Hematopoietic multipotent progenitor cell treated with erythropoietin and hydrocortisone succinate and interleukin-3 and kit ligand, for 4 days (in vitro differentiated cells): ENCODE results near the gene CDC42EP3.

Experiments
- DNase-seq: peaks from one replicate; pipeline ENCODE4 v3.0.0-alpha.2; 2015

Gene CDC42EP3, protein sequence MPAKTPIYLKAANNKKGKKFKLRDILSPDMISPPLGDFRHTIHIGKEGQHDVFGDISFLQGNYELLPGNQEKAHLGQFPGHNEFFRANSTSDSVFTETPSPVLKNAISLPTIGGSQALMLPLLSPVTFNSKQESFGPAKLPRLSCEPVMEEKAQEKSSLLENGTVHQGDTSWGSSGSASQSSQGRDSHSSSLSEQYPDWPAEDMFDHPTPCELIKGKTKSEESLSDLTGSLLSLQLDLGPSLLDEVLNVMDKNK

DNA sequence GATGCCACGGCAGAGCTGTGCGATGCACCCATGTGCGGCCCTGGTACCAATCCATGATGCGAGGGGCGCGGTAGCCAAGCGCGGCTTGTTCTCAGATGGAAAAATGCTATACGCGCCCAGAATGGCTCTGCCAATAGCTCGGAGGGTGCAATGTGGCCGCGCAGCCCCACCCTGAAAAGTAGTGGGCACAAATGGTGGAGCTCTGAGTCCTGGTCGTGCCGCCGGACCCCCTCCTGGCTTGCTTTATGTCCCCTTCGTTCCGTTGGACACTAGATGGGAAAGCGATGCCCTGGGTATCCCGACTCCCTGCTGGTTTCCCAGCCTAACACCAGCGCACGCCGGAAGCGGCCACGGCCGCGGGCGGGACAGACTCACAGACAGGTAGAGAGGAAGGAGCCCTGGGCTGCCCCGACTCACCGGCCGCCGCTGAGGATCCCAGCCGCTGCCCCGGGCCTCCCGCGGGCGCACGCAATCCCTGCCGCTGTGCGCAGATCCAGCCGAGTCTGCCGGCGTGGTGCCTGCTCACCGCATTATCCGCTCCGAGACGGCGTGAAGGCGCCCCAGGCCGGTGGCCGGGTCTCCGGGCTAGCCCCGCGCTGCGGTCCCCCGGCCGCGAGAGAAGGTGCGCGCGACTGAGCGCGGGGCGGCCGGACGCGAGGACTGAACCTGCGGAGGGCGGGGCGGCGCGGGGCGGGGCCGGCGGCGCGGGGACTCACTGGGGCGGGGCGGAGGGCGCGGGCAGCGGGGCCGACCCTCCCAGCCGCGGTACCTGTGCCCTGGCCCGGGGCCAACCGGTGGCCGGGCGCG lies at the start of gene CDC42EP3:
Gene CDC42EP3 (minus strand): TSS at position 634 of the 807 bp plus-strand sequence. CDS start 25,055 bp downstream, outside the sequence.
- peak; percentile 74 for DNase-seq

DNA sequence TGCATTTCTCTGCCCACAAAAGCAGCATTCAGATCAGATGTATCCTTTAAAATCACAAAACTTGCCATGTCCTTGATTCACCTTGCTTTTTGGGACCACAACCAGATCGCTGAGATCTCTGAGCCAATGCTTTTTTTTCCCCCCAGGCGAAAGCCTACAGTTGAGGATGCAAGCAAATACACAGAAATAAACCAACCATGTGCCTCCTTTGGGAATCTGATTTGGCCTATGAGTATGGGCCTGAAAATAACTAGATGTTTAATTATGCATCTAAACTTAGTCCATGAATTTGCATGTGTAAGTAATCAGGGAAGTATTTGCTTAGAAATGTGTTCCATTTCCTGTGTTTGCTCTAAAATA lies 49.7 kb upstream of the CDC42EP3 start:
- DNase-seq: no peak

DNA sequence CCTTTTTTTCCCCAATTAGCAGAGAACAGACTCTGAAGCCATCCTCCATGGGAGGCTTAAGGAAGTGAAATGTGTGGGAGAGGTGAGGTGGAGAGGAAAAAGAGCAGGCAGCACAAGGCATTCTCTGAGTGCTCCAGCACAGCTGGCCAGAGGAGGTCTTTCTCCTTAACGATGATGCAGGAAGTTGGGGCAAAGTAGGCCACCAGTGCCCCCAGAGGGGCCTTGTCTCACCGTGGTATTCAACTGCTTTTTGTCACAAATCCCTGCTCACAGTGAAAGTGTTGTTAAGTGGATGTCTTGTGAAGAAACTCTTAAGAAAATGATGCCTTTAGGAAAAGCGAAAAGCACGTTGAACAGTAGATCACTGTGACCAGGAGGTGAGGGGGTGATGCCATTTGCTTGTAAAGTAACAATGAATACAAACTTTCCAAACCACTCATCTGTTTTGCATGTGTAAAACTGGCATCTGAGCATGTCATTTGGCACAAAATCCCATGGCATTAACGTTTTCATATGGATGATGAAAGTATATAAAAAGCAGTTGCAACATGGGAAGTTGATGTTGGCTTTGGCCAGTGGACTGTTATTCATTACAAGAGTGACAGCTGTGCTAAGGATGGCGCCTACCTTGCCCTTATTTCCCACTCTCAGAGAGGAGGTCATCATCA lies 49.2 kb upstream of the CDC42EP3 start:
- DNase-seq: peak; percentile 26

DNA sequence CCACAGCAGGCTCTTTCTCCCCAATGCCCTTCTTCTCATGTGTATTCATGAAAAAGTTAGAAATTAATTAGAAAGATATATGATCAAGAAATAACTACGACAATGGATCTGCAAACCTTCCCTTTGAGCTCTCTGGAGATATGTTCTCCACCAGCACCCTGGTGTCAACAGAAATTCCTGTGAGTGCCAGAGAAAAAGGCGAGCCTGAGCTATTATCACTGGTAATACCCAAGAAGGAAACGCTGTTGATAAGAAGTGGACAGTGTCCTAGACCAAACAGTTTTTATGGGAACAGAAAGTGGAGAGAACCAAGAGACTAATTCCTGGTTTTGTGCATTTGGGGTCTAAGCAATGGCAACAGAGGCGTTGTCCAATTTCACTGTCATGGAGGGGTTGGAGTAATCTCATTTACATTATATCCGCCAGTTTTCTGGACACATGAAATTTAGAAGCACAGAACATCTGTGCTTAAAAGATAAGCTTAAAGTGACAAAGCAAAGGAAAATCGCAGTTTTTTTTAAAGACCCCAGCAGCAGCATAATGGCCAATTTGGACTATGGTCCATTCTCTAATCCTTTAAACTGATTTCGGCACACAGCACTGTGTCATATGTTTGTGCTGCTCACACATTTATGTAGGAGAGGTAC lies 47.2 kb upstream of the CDC42EP3 start:
- DNase-seq: peak; percentile 86

DNA sequence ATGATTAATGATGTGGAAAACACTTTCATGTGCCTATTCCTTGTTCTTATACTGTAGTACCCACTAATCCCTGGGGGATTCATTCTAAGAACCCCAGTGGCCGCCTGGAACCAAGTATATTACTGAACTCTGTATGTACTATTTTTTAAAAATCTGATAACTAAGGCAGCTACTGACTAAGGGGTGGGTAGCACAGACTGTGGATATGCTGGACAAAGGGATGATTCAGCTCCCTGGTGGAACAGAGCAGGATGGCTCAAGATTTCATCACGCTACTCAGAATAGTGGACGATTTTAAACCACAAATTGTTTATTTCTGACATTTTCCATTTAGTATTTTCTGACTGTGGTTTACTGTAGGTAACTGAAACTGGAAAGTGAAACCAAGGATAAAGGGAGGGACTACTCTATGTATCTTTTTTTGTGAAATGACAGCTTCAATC lies 41.8 kb upstream of the CDC42EP3 start:
- no peak for DNase-seq

DNA sequence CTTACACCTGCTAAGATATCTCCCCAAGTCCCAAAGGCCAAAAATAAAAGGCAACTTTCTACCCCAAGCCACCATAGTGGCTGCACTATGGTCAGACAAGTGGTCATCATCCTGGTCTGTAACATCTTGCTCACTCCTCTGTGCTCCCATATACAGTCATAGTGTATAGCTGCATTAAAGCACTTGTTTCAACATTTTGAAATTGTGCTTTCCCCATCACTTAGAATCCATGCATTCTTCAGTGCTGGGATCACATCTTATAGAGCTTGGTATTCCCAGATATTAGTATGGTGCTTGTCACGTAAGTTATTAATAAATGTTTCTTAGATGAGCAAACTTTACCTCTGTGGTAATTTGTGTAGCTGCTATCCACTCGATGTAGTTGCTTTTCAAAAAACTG lies 40.4 kb upstream of the CDC42EP3 start:
- no peak for DNase-seq

DNA sequence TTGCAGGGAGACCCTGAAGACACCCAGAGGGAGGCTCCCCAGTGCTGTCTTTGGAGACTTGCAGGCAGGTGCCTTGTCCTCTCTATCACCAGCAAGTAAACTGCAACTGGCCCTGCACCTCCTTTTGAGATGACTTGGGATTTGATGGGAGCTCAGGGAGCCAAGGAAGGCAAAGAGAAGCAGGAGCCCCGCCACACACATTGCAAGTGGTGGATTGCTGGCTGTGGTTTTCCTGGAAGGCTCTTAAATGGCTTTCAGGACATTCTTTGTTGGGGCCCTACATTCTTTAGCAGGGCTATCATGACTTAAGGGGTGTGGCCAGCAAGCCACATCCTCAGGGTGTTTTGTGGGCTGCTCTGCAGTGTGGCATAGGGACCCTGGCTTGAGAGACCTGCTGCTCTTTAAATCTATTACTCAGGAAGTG lies 39.9 kb upstream of the CDC42EP3 start:
- peak; percentile 90 for DNase-seq

DNA sequence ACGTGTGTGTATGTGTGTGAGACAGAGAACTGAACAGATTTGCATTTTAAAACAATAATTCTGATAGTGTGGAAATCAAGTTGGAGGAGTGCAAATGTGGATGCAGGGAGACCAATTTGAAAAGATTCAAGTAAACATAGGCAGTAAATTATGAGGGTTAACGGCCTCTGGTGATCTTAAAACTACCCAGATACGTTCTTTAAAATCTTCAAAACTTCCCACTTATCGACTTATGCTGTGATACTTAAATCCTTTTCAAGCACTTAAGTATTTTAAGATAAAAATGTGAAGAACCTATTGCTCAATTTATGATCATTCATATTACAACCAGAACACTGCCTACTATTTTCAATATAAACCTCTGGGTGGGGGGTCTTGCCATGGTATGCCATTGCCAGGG lies 37.7 kb upstream of the CDC42EP3 start:
- DNase-seq: no peak

DNA sequence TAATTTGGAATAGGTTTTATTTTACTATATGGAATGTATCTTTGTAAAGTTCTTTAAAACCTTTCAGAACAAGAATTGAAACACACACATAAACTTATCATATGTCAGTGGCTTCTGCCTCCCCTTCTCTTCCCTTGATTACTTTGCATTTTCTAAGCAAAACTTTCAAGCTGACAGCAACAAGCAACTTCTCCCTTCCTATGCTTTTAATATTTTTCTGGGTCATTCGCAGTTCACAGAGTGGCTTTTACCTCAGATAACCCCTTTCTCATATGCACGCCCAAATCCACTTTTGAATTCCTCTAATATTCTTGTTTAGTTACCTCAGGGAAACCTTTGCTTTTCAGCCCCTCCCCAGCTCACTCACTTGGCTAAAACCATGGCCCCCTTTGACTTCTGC lies 36.7 kb upstream of the CDC42EP3 start:
- peak; percentile 47 for DNase-seq

DNA sequence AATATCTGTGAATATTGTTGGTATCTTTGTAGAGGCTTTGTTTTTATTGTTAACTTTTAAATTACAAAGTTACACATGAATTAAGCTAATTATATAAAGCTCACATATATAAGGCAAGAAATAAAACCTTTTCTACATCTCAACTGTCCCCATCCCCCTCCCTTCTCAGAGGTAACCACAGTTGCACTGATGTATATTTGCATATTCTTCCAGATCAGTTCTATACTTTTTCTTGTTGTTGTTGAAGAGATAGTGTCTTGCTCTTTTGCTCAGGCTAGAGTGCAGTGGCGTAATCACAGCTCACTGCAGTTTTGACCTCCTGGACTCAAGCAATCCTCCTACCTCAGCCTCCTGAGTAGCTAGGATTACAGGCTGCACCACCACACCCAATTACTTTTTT lies 36.0 kb upstream of the CDC42EP3 start:
- DNase-seq: no peak

DNA sequence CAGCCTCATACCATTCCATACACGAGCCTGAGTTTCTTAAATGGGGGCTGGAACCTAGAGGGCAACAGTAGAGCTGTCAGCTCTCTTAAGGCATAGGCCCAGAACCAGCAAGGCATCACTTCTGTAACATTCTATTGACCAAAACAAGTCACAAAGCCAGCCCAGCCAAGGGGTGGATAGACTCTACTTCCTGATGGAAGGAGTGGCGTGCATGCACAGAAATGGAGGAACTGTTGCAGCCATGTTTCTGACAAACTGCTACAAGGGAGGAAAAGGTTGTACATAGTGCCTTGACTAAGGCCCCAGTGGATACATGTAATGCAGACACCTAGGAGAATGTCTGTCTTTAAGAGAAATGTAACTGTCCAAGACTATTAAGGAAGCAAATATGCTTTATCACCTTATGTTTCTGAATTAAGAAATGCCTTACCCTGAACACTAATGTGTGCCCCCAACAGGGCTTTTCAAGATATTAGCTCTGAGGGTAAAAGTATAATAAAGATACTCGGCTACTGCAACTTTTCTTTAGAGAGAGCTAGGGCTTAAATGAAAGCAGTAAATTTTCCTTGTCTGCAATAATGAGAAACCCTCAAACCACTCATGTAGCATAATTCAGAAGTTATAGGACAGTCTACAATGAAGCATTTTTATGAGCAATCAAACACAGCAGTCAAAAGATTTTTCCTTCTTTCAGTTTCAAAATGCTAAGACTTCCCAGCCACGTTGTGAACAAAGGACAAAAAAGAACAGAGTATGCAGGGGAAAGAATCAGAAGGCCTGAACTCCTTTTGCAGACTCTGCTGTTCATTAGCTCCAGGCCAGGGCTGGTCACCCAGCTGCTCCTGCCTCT lies 35.1 kb upstream of the CDC42EP3 start:
- no peak for DNase-seq

DNA sequence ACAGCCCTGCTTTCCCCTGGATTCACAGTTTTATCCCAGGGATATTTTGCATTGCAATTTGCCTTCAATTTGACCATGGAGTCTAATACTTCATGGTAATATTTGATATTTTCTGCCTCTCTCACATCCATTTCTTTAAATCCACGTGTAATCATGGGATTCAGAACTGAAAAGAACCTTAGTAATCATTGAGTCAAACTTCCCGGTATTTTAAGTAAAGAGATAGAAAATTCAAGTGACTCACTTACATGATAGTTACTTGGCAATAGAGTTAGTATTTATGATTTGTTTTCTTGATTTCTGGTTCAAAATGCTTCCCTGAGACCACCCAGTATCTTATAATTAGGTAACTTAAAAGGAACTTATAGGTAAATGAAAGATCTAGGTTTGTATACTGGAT lies 33.7 kb upstream of the CDC42EP3 start:
- no peak for DNase-seq

DNA sequence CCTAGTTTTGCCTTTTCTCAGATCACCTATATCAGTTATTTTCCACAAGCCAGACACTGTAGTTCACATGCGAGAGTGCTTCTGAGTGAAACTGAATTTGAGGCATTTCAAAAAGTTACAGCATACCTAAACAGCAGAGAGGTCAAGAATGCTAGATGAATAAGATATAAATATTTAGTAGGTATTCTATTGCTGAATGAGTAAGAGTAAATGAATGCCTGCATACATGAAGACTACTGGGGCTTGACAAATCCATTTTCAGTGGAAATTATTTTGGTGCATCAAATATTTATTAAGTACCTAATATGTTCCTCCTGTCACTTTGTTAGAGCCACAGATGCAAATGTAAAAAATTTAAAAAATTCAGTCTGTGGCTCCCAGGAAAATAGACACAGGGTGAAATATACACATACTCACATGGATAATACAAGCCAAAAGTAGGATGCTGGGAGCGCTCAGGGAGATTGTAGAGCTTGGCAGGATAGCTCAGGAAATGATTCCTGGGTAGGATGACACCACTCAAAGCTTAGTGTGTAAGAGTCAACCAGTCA lies 27.6 kb upstream of the CDC42EP3 start:
- DNase-seq: no peak

DNA sequence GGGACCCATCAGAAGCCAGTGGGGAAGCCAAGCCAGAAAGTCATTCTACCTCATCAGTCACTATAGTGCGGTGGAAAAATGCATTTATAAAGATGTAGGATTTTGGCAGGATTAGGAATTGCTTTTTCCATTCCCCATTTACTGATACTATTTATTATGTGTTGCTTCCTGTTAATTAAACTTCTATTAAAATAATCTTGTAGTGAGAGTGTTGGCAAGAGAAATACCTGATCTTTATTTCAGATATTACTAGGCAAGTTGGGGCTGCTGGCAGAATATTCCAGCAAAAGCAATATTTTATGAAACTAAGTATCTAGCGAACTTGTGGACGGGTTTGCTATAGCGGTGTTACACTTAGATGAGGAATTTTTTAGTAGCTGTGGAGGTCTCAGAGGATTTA lies 23.9 kb upstream of the CDC42EP3 start:
- no peak for DNase-seq

DNA sequence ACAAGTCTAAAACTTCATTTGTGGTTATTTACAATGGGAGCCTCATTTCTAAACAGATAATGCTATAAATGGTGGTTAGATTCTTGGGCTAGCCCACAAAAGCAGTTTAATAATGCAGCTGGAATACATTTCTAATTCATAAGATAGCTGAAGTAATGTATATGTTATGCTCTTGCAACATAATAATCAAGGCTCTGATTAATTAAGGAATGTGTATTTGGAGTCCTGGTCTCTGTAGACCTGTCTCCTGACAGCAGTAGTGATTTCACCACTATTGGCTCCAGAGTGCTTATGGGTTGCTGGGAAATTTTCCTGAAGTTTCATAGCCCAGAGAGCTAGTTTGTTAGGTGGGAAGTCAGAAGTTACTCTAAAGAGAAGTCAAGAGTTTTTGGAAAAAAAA lies 21.3 kb upstream of the CDC42EP3 start:
- DNase-seq: no peak

DNA sequence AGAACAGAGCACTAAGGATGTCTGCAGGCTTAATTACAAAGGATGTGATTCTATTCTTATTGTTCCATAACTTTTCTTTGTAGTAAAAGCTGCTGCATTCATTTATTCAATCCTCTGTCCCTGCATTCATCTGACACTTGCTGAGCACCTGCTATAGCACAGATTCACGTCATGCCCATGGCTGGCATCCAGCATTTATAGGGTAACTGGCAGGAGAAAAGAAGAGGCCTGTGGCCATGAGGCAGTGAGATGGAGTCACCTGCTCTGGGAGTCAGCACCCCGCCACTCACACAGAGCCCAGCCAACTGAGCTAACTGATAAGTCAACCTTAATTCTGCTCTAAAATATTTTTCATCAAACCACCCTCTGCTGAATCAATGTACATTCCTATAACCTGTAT lies 18.3 kb upstream of the CDC42EP3 start:
- no peak for DNase-seq

DNA sequence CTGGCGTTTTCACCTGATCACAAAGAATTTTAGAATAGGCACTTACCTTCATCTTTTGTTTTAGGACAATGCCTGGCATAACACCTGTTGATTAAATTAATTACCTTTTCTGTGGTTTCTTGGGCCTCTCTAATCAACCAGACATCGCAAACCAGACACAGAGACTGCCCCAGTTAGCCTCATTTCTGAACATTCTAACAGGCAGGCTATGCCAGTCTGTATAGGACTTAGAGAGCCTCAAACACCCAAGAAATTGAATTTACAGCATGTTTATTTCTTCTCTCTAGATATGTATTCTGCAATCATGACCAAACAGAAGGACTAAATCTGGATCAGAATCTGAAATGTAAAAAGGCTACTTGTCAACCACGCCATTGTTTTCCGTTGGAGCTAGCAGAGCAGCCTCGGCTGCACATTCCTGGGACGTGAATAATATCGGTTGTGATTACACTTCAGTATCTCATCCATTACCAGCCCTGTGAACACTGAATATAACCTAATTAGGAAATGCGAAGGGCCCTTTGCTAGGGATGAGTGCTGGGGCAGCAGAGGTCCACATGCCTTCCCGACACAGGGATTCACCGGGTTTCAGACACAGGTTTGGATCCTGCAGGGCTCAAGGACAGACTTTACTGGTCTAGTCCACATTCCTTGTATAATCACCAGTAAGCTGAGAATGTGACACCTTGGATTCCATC lies 17.5 kb upstream of the CDC42EP3 start:
- DNase-seq: no peak

DNA sequence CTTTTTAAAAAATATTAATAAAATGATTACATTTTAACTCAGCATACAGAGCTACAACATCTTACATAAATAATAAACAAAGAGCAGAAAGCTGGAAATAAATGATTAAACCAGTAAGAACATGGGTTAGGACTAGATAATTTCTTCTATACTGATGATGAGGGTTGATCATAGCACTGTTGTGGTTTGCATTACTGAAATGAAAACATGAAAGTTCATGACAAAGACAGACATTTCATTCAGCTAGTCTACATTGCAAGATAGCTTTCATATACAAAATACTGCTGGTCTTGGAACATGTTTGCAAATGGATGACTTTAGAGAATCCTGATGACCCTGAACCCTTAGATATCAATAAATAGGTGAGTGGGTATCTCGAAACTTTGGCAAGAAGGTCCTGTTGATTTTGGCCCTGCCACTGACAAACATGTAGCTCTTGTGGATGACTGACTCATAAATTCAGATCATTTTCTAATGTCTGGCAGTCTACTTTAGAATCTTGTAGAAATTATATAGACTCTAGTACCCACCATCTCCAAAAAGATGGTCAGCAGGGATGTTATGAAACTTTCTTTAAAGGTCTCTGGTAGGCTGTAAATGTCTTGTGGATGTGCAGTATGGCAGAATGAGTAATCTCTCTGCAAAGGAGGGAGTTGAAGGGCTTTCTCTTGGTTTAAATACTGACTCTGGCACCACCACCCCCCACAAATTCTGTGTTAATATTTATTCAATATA lies 15.5 kb upstream of the CDC42EP3 start:
- DNase-seq: no peak

DNA sequence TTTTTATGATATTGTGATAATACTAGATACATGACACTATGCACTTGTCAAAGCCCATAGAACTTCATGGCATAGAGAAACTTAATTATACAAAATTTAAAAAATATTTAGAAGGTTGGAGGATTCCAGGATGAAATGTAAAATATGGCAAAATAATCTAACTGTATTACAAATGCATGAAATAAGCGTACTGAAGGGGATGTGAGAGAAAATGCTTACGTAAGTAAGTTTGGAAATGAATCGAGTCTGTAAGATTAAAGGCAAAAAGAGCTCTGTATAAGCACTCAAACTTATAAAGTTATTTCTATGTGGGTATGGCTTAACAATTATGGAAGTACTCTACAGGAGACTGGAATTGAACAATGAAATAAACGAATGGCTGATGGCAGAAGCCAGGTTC lies 13.4 kb upstream of the CDC42EP3 start:
- DNase-seq: no peak

DNA sequence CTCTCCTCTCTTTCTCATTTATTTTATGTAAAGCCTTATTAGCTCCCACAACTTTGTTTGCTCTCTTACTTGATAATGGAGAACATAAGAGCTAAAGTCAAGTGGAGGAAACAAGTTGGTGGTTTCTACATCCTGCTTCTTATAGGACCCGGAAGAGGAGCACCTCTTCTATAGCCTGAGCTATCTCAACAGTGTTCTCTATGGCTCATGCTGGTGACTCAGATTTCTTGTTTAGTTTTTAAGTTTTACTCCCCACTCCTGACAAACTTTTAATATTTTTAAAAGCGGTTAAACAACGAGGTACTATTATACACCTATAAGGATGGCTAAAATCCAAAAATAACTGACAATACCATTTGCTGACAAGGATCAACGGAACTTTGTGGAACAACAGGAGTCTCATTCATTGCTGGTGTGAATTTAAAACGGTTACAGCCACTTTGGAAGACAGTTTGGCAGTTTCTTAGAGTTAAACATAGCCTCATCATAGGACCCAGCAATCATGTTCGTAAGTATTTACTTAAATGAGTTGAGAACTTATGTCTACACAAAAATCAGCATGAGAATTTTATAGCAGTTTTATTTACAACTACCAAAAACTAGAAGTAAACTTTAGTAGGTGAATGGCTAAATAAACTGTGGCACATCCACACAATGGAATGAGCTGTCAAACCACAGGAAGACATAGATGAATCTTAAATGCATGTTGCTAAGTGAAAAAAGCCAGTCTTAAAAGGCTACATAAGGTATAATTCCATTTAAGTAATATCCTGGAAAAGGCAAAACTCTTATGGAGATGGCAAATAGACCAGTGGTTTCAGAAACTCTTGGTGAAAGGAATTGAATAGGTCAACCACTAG lies 12.7 kb upstream of the CDC42EP3 start:
- peak; percentile 64 for DNase-seq
